Activated naive CD4-positive, alpha-beta T cell treated with anti-CD3 and anti-CD28 coated beads, Interleukin-2, amount 10 ng/mL, durations not matched to agents 7 days and 5 days (primary cell): Measurements from ENCODE around the gene SLC6A1.
A peak's percentile ranks its signal among the peaks of the same experiment; 100 is the strongest.
"Not testable (repeated sequence)": the region's sequence is repeated elsewhere in the genome, so short reads cannot be mapped to it uniquely, and the experiment has no call there.

ENCODE experiments used
- CTCF ChIA-PET: fragments of 350-600 bp; sonication (Branson Sonifier 250); formaldehyde crosslinking; loops from one replicate; lab custom pipeline; 2021; ENCODE audit warnings: antibody characterized with exemption; lab: Charles Lee
- DNase-seq: peaks from one replicate; pipeline ENCODE4 v3.0.0-alpha.2; 2020
- H3K27ac Mint-ChIP-seq: one replicate; pipeline ENCODE4 v1.8.0; 2021; ENCODE audit warnings: mild to moderate bottlenecking, moderate library complexity, mixed read lengths
- H3K27me3 Mint-ChIP-seq: one replicate; pipeline ENCODE4 v1.8.0; 2021; ENCODE audit warnings: mild to moderate bottlenecking, mixed read lengths
- H3K36me3 Mint-ChIP-seq: one replicate; pipeline ENCODE4 v1.8.0; 2021; ENCODE audit warnings: mixed read lengths
- H3K4me1 Mint-ChIP-seq: one replicate; pipeline ENCODE4 v1.8.0; 2021; ENCODE audit warnings: mixed read lengths
- H3K4me3 Mint-ChIP-seq: one replicate; pipeline ENCODE4 v1.8.0; 2021; ENCODE audit warnings: mild to moderate bottlenecking, moderate library complexity, mixed read lengths
- H3K9me3 Mint-ChIP-seq: one replicate; pipeline ENCODE4 v1.8.0; 2021; ENCODE audit warnings: mixed read lengths

Gene SLC6A1

GRCh38 chr3:11059090-11059798, 66.7 kb downstream of the SLC6A1 start:
- H3K36me3 Mint-ChIP-seq: no peaks in the 10 kb centered on the region
- H3K27ac Mint-ChIP-seq: no peak overlapping the region
- H3K4me3 Mint-ChIP-seq: no peak overlapping the region
- CTCF ChIA-PET: interaction anchor here (1.1 to 3.9 kb wide), 18 partner anchors 11 to 592 kb away, joined by 3 to 39 read pairs (median 5); no protein-coding TSS in a partner anchor
- H3K9me3 Mint-ChIP-seq: peaks cover 2% of the 10 kb centered on the region
- H3K27me3 Mint-ChIP-seq: peaks cover 22% of the 10 kb centered on the region
- DNase-seq: peak; percentile 50
- peaks cover 3% of the 10 kb centered on the region for H3K4me1 Mint-ChIP-seq

- H3K4me3 Mint-ChIP-seq: no peak overlapping the region
- CTCF ChIA-PET: interaction anchor here (0.8 to 3.9 kb wide), 26 partner anchors 11 to 745 kb away, joined by 3 to 39 read pairs (median 4); no protein-coding TSS in a partner anchor
- peaks cover 3% of the 10 kb centered on the region for H3K4me1 Mint-ChIP-seq
- no peaks in the 10 kb centered on the region for H3K36me3 Mint-ChIP-seq
- H3K27me3 Mint-ChIP-seq: peaks cover 20% of the 10 kb centered on the region
- peaks cover 6% of the 10 kb centered on the region for H3K9me3 Mint-ChIP-seq
- no peak for DNase-seq
- H3K27ac Mint-ChIP-seq: no peak overlapping the region
Observed at GRCh38 chr3:11059799-11060115, 67.2 kb downstream of the SLC6A1 start.

GRCh38 chr3:11060500-11061251, 68.1 kb downstream of the SLC6A1 start:
- CTCF ChIA-PET: interaction anchor here (0.8 to 3.9 kb wide), 31 partner anchors 10 to 744 kb away, joined by 3 to 39 read pairs (median 4); no protein-coding TSS in a partner anchor
- peaks cover 3% of the 10 kb centered on the region for H3K4me1 Mint-ChIP-seq

GRCh38 chr3:11061268-11061871, 68.8 kb downstream of the SLC6A1 start:
- H3K27ac Mint-ChIP-seq, DNase-seq, H3K4me1 Mint-ChIP-seq, H3K9me3 Mint-ChIP-seq, H3K36me3 Mint-ChIP-seq, H3K4me3 Mint-ChIP-seq: not testable (repeated sequence)
- peaks cover 22% of the 10 kb centered on the region for H3K27me3 Mint-ChIP-seq
- CTCF ChIA-PET: interaction anchor here (0.9 to 3.9 kb wide), 12 partner anchors 37 to 590 kb away, joined by 3 to 39 read pairs (median 5); no protein-coding TSS in a partner anchor

More at GRCh38 chr3:11060500-11061251, 68.1 kb downstream of the SLC6A1 start:
- no peaks in the 10 kb centered on the region for H3K36me3 Mint-ChIP-seq
- peak; percentile 56 for DNase-seq
- peaks cover 6% of the 10 kb centered on the region for H3K9me3 Mint-ChIP-seq
- no peak overlapping the region for H3K27ac Mint-ChIP-seq
- H3K27me3 Mint-ChIP-seq: peaks cover 21% of the 10 kb centered on the region
- no peak overlapping the region for H3K4me3 Mint-ChIP-seq

- Mint-ChIP-seq H3K27ac (no peak overlapping the region), H3K4me1 (peaks cover 3% of the 10 kb centered on the region), H3K27me3 (peaks cover 20% of the 10 kb centered on the region), H3K4me3 (no peak overlapping the region), H3K36me3 (no peaks in the 10 kb centered on the region), H3K9me3 (peaks cover 6% of the 10 kb centered on the region)
- CTCF ChIA-PET: interaction anchor here (1.6 kb wide), 1 partner anchor 304 kb away, joined by 3 read pairs; no protein-coding TSS in a partner anchor
- DNase-seq: no peak
Observed at GRCh38 chr3:11062704-11063103, 70.2 kb downstream of the SLC6A1 start.

GRCh38 chr3:11071096-11071755, 78.7 kb downstream of the SLC6A1 start:
- DNase-seq: no peak
- Mint-ChIP-seq H3K36me3 (no peaks in the 10 kb centered on the region), H3K9me3 (peaks cover 3% of the 10 kb centered on the region), H3K4me1 (no peaks in the 10 kb centered on the region), H3K27ac (no peak overlapping the region), H3K4me3 (no peak overlapping the region), H3K27me3 (peaks cover 22% of the 10 kb centered on the region)
- CTCF ChIA-PET: interaction anchor here (1.0 kb wide), 1 partner anchor 11 kb away, joined by 6 read pairs; no protein-coding TSS in a partner anchor

GRCh38 chr3:11072631-11073030, 80.1 kb downstream of the SLC6A1 start:
- H3K27ac Mint-ChIP-seq: no peak overlapping the region
- CTCF ChIA-PET: no interaction called here
- no peak overlapping the region for H3K4me3 Mint-ChIP-seq
- peaks cover 22% of the 10 kb centered on the region for H3K27me3 Mint-ChIP-seq
- no peak for DNase-seq
- H3K4me1 Mint-ChIP-seq: no peaks in the 10 kb centered on the region
- H3K9me3 Mint-ChIP-seq: peaks cover 3% of the 10 kb centered on the region
- H3K36me3 Mint-ChIP-seq: no peaks in the 10 kb centered on the region

- peaks cover 3% of the 10 kb centered on the region for H3K9me3 Mint-ChIP-seq
- H3K4me1 Mint-ChIP-seq: no peaks in the 10 kb centered on the region
- CTCF ChIA-PET: no interaction called here
- H3K36me3 Mint-ChIP-seq: no peaks in the 10 kb centered on the region
- no peak overlapping the region for H3K27ac Mint-ChIP-seq
- DNase-seq: no peak
- H3K4me3 Mint-ChIP-seq: no peak overlapping the region
- peaks cover 18% of the 10 kb centered on the region for H3K27me3 Mint-ChIP-seq
Observed at GRCh38 chr3:11074011-11074410, 81.5 kb downstream of the SLC6A1 start.

- Mint-ChIP-seq H3K27ac (no peak overlapping the region), H3K36me3 (no peaks in the 10 kb centered on the region)
- no peak for DNase-seq
Observed at GRCh38 chr3:11074451-11074850, 81.9 kb downstream of the SLC6A1 start.

GRCh38 chr3:11075122-11075521, 82.6 kb downstream of the SLC6A1 start:
- H3K36me3 Mint-ChIP-seq, H3K27ac Mint-ChIP-seq, H3K4me3 Mint-ChIP-seq, H3K4me1 Mint-ChIP-seq, H3K9me3 Mint-ChIP-seq, DNase-seq: not testable (repeated sequence)
- CTCF ChIA-PET: interaction anchor here (1.1 kb wide), 1 partner anchor 15 kb away, joined by 4 read pairs; no protein-coding TSS in a partner anchor
- peaks cover 18% of the 10 kb centered on the region for H3K27me3 Mint-ChIP-seq

More at GRCh38 chr3:11074451-11074850, 81.9 kb downstream of the SLC6A1 start:
- Mint-ChIP-seq H3K9me3 (peaks cover 3% of the 10 kb centered on the region), H3K4me3 (no peak overlapping the region), H3K4me1 (no peaks in the 10 kb centered on the region), H3K27me3 (peaks cover 18% of the 10 kb centered on the region)
- CTCF ChIA-PET: no interaction called here

GRCh38 chr3:11076711-11077110, 84.2 kb downstream of the SLC6A1 start:
- no peak for DNase-seq
- Mint-ChIP-seq H3K9me3 (peaks cover 3% of the 10 kb centered on the region), H3K4me1 (no peaks in the 10 kb centered on the region), H3K4me3 (no peak overlapping the region), H3K27me3 (peaks cover 24% of the 10 kb centered on the region), H3K36me3 (no peaks in the 10 kb centered on the region), H3K27ac (no peak overlapping the region)
- CTCF ChIA-PET: interaction anchor here (1.1 kb wide), 1 partner anchor 17 kb away, joined by 3 read pairs; no protein-coding TSS in a partner anchor

GRCh38 chr3:11077466-11077865, 84.9 kb downstream of the SLC6A1 start:
- H3K9me3 Mint-ChIP-seq: peaks cover 3% of the 10 kb centered on the region
- DNase-seq: no peak
- CTCF ChIA-PET: interaction anchor here (1.1 kb wide), 1 partner anchor 18 kb away, joined by 3 read pairs; no protein-coding TSS in a partner anchor
- H3K4me1 Mint-ChIP-seq: no peaks in the 10 kb centered on the region
- H3K36me3 Mint-ChIP-seq: no peaks in the 10 kb centered on the region
- no peak overlapping the region for H3K4me3 Mint-ChIP-seq
- no peak overlapping the region for H3K27ac Mint-ChIP-seq
- peaks cover 30% of the 10 kb centered on the region for H3K27me3 Mint-ChIP-seq

GRCh38 chr3:11078826-11079515, 86.4 kb downstream of the SLC6A1 start:
- Mint-ChIP-seq H3K36me3 (no peaks in the 10 kb centered on the region), H3K27ac (no peak overlapping the region), H3K4me1 (no peaks in the 10 kb centered on the region), H3K4me3 (no peak overlapping the region), H3K9me3 (peaks cover 3% of the 10 kb centered on the region), H3K27me3 (peaks cover 26% of the 10 kb centered on the region)
- no peak for DNase-seq
- CTCF ChIA-PET: no interaction called here
